Nephron (organoid): ENCODE results near the gene TCP11L1.

Experiments
- H3K27ac Mint-ChIP-seq, 3 experiments: 2 replicates each; pipeline ENCODE4 v1.8.0; 2020; ENCODE audit warnings: mixed read lengths in 3 of 3, mild to moderate bottlenecking in 2 of 3, moderate library complexity in 1 of 3
- H3K27me3 Mint-ChIP-seq: 2 replicates; pipeline ENCODE4 v1.8.0; 2021; ENCODE audit warnings: low read depth, mild to moderate bottlenecking, moderate library complexity, mixed read lengths
- H3K36me3 Mint-ChIP-seq: 2 replicates; pipeline ENCODE4 v1.8.0; 2020; ENCODE audit warnings: low read depth, mixed read lengths
- H3K4me1 Mint-ChIP-seq: 2 replicates; pipeline ENCODE4 v1.8.0; 2020; ENCODE audit warnings: mixed read lengths
- H3K4me3 Mint-ChIP-seq, 3 experiments: 2 replicates each; pipeline ENCODE4 v1.8.0; 2020; ENCODE audit warnings: mild to moderate bottlenecking in 3 of 3, mixed read lengths in 3 of 3, moderate library complexity in 2 of 3
- H3K9me3 Mint-ChIP-seq: 2 replicates; pipeline ENCODE4 v1.8.0; 2020; ENCODE audit warnings: mixed read lengths
- CTCF ChIP-seq, 3 experiments: fragments of 200-600 bp; sonication (generic); IDR thresholded peaks; one replicate each; pipeline ENCODE4 v1.5.0; 2021; ENCODE audit warnings: antibody characterized with exemption in 3 of 3; ENCODE audit not compliant: unreplicated experiment in 3 of 3

Gene TCP11L1

GRCh38 chr11:33001751-33002542 is 37.4 kb upstream of the TCP11L1 start:
- H3K4me3 Mint-ChIP-seq = no peak overlapping the region

GRCh38 chr11:33005175-33005574 is 34.2 kb upstream of the TCP11L1 start:
- no peak overlapping the region for H3K27ac Mint-ChIP-seq
- H3K9me3 Mint-ChIP-seq = peaks cover 5% of the 10 kb centered on the region
- peaks cover 5% of the 10 kb centered on the region for H3K4me1 Mint-ChIP-seq
- H3K27me3 Mint-ChIP-seq = no peaks in the 10 kb centered on the region
- H3K36me3 Mint-ChIP-seq = peaks cover under 1% of the 10 kb centered on the region
- H3K4me3 Mint-ChIP-seq = no peak overlapping the region
- no peak for TF ChIP-seq CTCF (IDR thresholded peaks at IDR 0.05; ENCODE audit: unreplicated experiment in 3 of 3)

More at GRCh38 chr11:33001751-33002542, 37.4 kb upstream of the TCP11L1 start:
- H3K4me1 Mint-ChIP-seq = peaks cover 5% of the 10 kb centered on the region
- no peak overlapping the region for H3K27ac Mint-ChIP-seq
- no peak for TF ChIP-seq CTCF (IDR thresholded peaks at IDR 0.05; ENCODE audit: unreplicated experiment in 3 of 3)
- peaks cover 5% of the 10 kb centered on the region for H3K36me3 Mint-ChIP-seq
- peaks cover 24% of the 10 kb centered on the region for H3K9me3 Mint-ChIP-seq
- H3K27me3 Mint-ChIP-seq = no peaks in the 10 kb centered on the region

- H3K4me3 Mint-ChIP-seq = no peak overlapping the region
- peaks cover 5% of the 10 kb centered on the region for H3K4me1 Mint-ChIP-seq
- no peak for TF ChIP-seq CTCF (IDR thresholded peaks at IDR 0.05; ENCODE audit: unreplicated experiment in 3 of 3)
- H3K36me3 Mint-ChIP-seq = no peaks in the 10 kb centered on the region
- H3K27ac Mint-ChIP-seq = no peak overlapping the region
- no peaks in the 10 kb centered on the region for H3K27me3 Mint-ChIP-seq
- H3K9me3 Mint-ChIP-seq = peaks cover 4% of the 10 kb centered on the region
Observed at GRCh38 chr11:33006010-33006409, 33.4 kb upstream of the TCP11L1 start.

- Mint-ChIP-seq H3K27ac (peak overlapping the region in 1 of 3 experiments; percentile 57), H3K4me1 (peaks cover 26% of the 10 kb centered on the region), H3K27me3 (peaks cover 10% of the 10 kb centered on the region), H3K4me3 (peak overlapping the region; percentile 64 to 77 (median 77)), H3K9me3 (no peaks in the 10 kb centered on the region), H3K36me3 (no peaks in the 10 kb centered on the region)
- no peak for TF ChIP-seq CTCF (IDR thresholded peaks at IDR 0.05; ENCODE audit: unreplicated experiment in 3 of 3)
Observed at GRCh38 chr11:33013755-33014154, 25.6 kb upstream of the TCP11L1 start.

GRCh38 chr11:33015621-33016551 is 23.5 kb upstream of the TCP11L1 start, which contains the start of gene DEPDC7:
TSS of gene DEPDC7 (plus strand) at chr11:33015878. CDS start at chr11:33015956, 78 bp downstream.
- no peak for TF ChIP-seq CTCF (IDR thresholded peaks at IDR 0.05; ENCODE audit: unreplicated experiment in 3 of 3)
- Mint-ChIP-seq H3K27me3 (peaks cover 11% of the 10 kb centered on the region), H3K27ac (peak within 1 kb of the TSS; percentile 62 to 85 (median 75)), H3K4me1 (peaks cover 34% of the 10 kb centered on the region), H3K4me3 (peak within 1 kb of the TSS; percentile 89 to 90 (median 89)), H3K36me3 (no peaks in the 10 kb centered on the region), H3K9me3 (no peaks in the 10 kb centered on the region)
